ENCODE data around the gene CCDC33. TPM values are rescaled to one million over a fixed set of nuclear protein-coding genes. Genes with fewer than 3 reads are reported as not detected.

Gene CCDC33
- total and polyA plus RNA-seq, 2 experiments from 2014 or later, result 2.6 to 2.8 TPM

DNA sequence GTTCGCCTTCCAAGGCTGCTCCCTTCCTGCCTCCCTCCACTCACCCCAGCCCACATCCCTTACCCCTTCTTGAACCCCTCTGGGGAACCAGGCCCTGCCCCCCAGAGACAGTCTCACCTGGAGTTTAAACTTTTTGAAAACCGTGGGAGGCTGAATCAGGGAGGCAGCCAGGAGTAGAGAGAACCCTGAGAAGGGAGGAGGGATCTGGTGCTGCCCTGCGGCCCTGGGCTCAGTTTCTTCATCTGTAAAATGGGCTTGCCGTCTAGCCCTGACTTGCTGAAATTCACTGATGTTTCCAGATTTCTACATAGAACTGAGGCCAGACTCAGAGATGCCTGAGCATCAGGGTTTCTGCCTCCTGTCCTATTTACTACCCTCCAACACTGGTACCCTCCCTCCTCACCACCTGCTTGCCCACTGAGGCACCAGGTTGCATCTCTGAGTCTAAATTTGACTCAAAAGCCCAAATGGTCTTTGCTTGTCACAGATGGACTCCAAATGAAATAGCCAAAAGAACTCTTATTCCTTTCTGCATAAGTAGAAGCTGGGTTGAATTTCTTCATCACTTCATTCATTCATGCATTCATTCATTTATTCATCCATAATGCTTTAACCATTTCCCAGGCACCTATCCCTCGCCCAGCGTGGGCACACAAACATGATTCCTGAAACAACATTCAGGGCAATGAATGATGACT, 21.7 kb upstream of the CCDC33 start (continued):
- TF ChIP-seq ETS1 (IDR thresholded peaks at IDR 0.05) (no peak), CREB1 (CRISPR knock-in tag; IDR thresholded peaks at IDR 0.05; ENCODE audit: low read depth) (no peak)

DNA sequence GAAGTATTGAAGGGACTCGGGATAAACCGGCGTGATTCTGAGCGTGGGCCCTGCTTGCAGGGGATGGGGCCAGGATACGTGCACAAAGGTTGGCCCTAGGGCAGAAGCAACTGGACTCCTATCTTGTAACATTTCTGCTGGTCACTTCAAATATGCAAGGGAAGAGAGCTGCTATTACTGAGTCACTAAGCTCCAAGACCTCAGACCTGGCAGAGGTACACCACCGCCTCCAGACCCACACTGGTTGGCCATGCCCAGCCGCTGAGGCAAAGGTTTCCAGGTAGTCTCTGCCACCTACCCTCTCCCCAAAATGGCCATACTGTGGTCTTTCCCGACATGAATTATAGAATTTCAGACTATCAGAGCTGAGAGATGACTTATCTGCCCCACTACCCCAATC, 20.2 kb upstream of the CCDC33 start:
- peaks cover 65% of the 10 kb centered on the region for H3K27me3 Mint-ChIP-seq (ENCODE audit: insufficient read depth, low read depth, poor library complexity)
- H3K4me1 ChIP-seq (ENCODE audit: insufficient read depth), result peaks cover 56% of the 10 kb centered on the region
- no peak for TF ChIP-seq POLR2AphosphoS5 (IDR thresholded peaks at IDR 0.05; ENCODE audit: low read depth)
- TF ChIP-seq ETS1 (IDR thresholded peaks at IDR 0.05), result no peak
- TF ChIP-seq JUNB (IDR thresholded peaks at IDR 0.05; ENCODE audit: unreplicated experiment), result no peak
- TF ChIP-seq NANOG (IDR thresholded peaks at IDR 0.05; ENCODE audit: borderline replicate concordance), result no peak
- TF ChIP-seq, protein P1, sequence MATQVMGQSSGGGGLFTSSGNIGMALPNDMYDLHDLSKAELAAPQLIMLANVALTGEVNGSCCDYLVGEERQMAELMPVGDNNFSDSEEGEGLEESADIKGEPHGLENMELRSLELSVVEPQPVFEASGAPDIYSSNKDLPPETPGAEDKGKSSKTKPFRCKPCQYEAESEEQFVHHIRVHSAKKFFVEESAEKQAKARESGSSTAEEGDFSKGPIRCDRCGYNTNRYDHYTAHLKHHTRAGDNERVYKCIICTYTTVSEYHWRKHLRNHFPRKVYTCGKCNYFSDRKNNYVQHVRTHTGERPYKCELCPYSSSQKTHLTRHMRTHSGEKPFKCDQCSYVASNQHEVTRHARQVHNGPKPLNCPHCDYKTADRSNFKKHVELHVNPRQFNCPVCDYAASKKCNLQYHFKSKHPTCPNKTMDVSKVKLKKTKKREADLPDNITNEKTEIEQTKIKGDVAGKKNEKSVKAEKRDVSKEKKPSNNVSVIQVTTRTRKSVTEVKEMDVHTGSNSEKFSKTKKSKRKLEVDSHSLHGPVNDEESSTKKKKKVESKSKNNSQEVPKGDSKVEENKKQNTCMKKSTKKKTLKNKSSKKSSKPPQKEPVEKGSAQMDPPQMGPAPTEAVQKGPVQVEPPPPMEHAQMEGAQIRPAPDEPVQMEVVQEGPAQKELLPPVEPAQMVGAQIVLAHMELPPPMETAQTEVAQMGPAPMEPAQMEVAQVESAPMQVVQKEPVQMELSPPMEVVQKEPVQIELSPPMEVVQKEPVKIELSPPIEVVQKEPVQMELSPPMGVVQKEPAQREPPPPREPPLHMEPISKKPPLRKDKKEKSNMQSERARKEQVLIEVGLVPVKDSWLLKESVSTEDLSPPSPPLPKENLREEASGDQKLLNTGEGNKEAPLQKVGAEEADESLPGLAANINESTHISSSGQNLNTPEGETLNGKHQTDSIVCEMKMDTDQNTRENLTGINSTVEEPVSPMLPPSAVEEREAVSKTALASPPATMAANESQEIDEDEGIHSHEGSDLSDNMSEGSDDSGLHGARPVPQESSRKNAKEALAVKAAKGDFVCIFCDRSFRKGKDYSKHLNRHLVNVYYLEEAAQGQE (IDR thresholded peaks at IDR 0.05; ENCODE audit: unreplicated experiment), result no peak
- TF ChIP-seq CREB1 (CRISPR knock-in tag; IDR thresholded peaks at IDR 0.05; ENCODE audit: low read depth), result no peak
- no peak for TF ChIP-seq ZNF114 (CRISPR knock-in tag; IDR thresholded peaks at IDR 0.05)
- no peak for TF ChIP-seq ZNF331 (CRISPR knock-in tag; IDR thresholded peaks at IDR 0.05; ENCODE audit: low read depth)
- no peak for TF ChIP-seq EZH2 (IDR thresholded peaks at IDR 0.05; ENCODE audit: low read depth, unreplicated experiment)
- no peak for TF ChIP-seq STAT1 (IDR thresholded peaks at IDR 0.05; ENCODE audit: unreplicated experiment)
- no peak for TF ChIP-seq EZH2phosphoT487 (IDR thresholded peaks at IDR 0.05; ENCODE audit: unreplicated experiment)
- TF ChIP-seq CTCF (conservative IDR thresholded peaks at IDR 0.05; ENCODE audit: low read depth in 2 of 2), result no peak

More for the DNA sequence above, 20.2 kb upstream of the CCDC33 start:
- Histone ChIP-seq H3K4me2 (peak overlapping the region; percentile 67), H3K79me2 (replicated peaks; ENCODE audit: insufficient read depth) (no peaks in the 10 kb centered on the region), H3F3A (replicated peaks; ENCODE audit: low read depth) (peaks cover 9% of the 10 kb centered on the region), H3K9me2 (ENCODE audit: insufficient read depth) (no peaks in the 10 kb centered on the region), H3K27ac (ENCODE audit: low read depth) (no peak overlapping the region), H3K36me3 (ENCODE audit: insufficient read depth) (no peaks in the 10 kb centered on the region), H4K20me1 (replicated peaks; ENCODE audit: insufficient read depth) (peaks cover 4% of the 10 kb centered on the region; the same call in 1 of the 2 replicates), H3K27me3 (ENCODE audit: insufficient read depth) (peaks cover 74% of the 10 kb centered on the region), H2AFZ (no peak overlapping the region), H3K4me3 (peak overlapping the region; percentile 32)
- H3K9me3 Mint-ChIP-seq, result no peaks in the 10 kb centered on the region; the same call in 2 of the 3 replicates
- peaks cover 64% of the 10 kb centered on the region for H3K4me1 Mint-ChIP-seq
- H3K4me3 Mint-ChIP-seq, result no peak overlapping the region
- no peak for ATAC-seq
- DNase-seq (ENCODE audit: low spot score), result no peak
- H3K36me3 Mint-ChIP-seq (ENCODE audit: low read depth), result peaks cover 6% of the 10 kb centered on the region; the same call in 2 of the 3 replicates
- H3K27ac Mint-ChIP-seq, result no peak overlapping the region

Data from GM23338 (cell line).